T-cell (primary cell): ENCODE data around the gene GEMIN4. TPM values are rescaled to one million over a fixed set of nuclear protein-coding genes. Genes with fewer than 3 reads are reported as not detected.

Experiments used
- ATAC-seq, 4 experiments: fragments of 200-7000 bp in 3 of 4; fragments of 150-1000 bp in 1 of 4; cut with Tn5 transposase; replicated peaks in 1 of 4; 1 replicate in 3 of 4; 2 replicates in 1 of 4; pipeline ENCODE4 v1.10.0; 2021; ENCODE audit warnings: moderate library complexity in 3 of 4, mild to moderate bottlenecking in 2 of 4, moderate number of reproducible peaks in 1 of 4
- CTCF ChIA-PET, 2 donors: fragments of 300-600 bp; sonication (Branson Sonifier 250); formaldehyde crosslinking; loops; one replicate each; lab custom pipeline; 2022; ENCODE audit warnings: antibody characterized with exemption in 2 of 2; lab: Charles Lee
- POLR2A ChIA-PET, 2 donors: fragments of 300-600 bp; sonication (Branson Sonifier 250); formaldehyde crosslinking; loops; one replicate each; lab custom pipeline; 2022; ENCODE audit warnings: antibody characterized with exemption in 2 of 2; lab: Charles Lee
- DNase-seq, 35 experiments: peaks; one replicate each; pipeline versions ENCODE4 v3.0.0 to v3.0.0-alpha.2; 2013 to 2023
- H3K27ac ChIP-seq: one replicate; pipeline ENCODE4 v1.5.1; 2013; ENCODE audit warnings: low read length
- H3K27me3 ChIP-seq, 2 experiments: replicated peaks in 1 of 2; 1 replicate in 1 of 2; 2 replicates in 1 of 2; pipeline versions ENCODE4 v1.6.1 to v1.7.0; 2013; ENCODE audit warnings: low read length in 1 of 2, mixed read lengths in 1 of 2; ENCODE audit not compliant: control insufficient read depth in 2 of 2, insufficient read depth in 2 of 2; ENCODE audit errors: extremely low read depth in 1 of 2
- H3K36me3 ChIP-seq, 2 donors: 1 replicate in 1 of 2; 2 replicates in 1 of 2; pipeline versions ENCODE4 v1.6.1 to v1.7.0; 2013; ENCODE audit warnings: low read length in 1 of 2; ENCODE audit not compliant: control insufficient read depth in 2 of 2, insufficient read depth in 1 of 2; ENCODE audit errors: extremely low read depth in 1 of 2
- H3K4me1 ChIP-seq, 2 experiments: 1 replicate in 1 of 2; 2 replicates in 1 of 2; pipeline versions ENCODE4 v1.6.1 to v1.7.0; 2013; ENCODE audit warnings: low read length in 2 of 2, mixed read lengths in 1 of 2; ENCODE audit not compliant: insufficient read depth in 2 of 2, control insufficient read depth in 1 of 2; ENCODE audit errors: extremely low read depth in 1 of 2
- H3K4me3 ChIP-seq, 2 donors: 1 replicate in 1 of 2; 2 replicates in 1 of 2; pipeline versions ENCODE4 v1.5.1 to v1.7.0; 2013; ENCODE audit warnings: mild to moderate bottlenecking in 2 of 2, low read length in 1 of 2, moderate library complexity in 1 of 2; ENCODE audit not compliant: control insufficient read depth in 1 of 2; ENCODE audit errors: extremely low read depth in 1 of 2
- H3K9me3 ChIP-seq: 2 replicates; pipeline ENCODE4 v1.7.0; 2013
- H3K27ac Mint-ChIP-seq, 2 donors: one replicate each; pipeline ENCODE4 v1.8.0; 2020 to 2021; ENCODE audit warnings: mild to moderate bottlenecking in 2 of 2, mixed read lengths in 2 of 2
- H3K27me3 Mint-ChIP-seq, 2 donors: one replicate each; pipeline ENCODE4 v1.8.0; 2021 to 2022; ENCODE audit warnings: mixed read lengths in 2 of 2
- H3K36me3 Mint-ChIP-seq: one replicate; pipeline ENCODE4 v1.8.0; 2021; ENCODE audit warnings: mixed read lengths
- H3K4me1 Mint-ChIP-seq, 3 donors: one replicate each; pipeline ENCODE4 v1.8.0; 2020 to 2022; ENCODE audit warnings: mixed read lengths in 3 of 3, mild to moderate bottlenecking in 1 of 3
- H3K4me3 Mint-ChIP-seq, 3 donors: one replicate each; pipeline ENCODE4 v1.8.0; 2020 to 2022; ENCODE audit warnings: mild to moderate bottlenecking in 3 of 3, mixed read lengths in 3 of 3, moderate library complexity in 3 of 3
- H3K9me3 Mint-ChIP-seq, 3 donors: one replicate each; pipeline ENCODE4 v1.8.0; 2020 to 2022; ENCODE audit warnings: mixed read lengths in 3 of 3
- WGBS: methylation state at CpG from one replicate; pipeline ENCODE4 v1.1.5; 2013; ENCODE audit warnings: missing lambda C conversion rate; ENCODE audit not compliant: insufficient coverage; 5-methylcytosine and 5-hydroxymethylcytosine counted together
- total RNA-seq, 35 experiments: library from RNA in 6 of 35; stranded (reverse) in 6 of 35; fragments of 120-200 nt in 1 of 35; gene quantifications; one replicate each; pipeline versions ENCODE4 v1.2.1 to v1.2.4 and lab custom pipeline; 2013 to 2026

Gene GEMIN4
- total RNA-seq, 5 donors from 2014 or later (not counting 1 experiment from before 2014, with no cell fraction given): 19.6 to 38.2 (median 36.0) TPM

DNA sequence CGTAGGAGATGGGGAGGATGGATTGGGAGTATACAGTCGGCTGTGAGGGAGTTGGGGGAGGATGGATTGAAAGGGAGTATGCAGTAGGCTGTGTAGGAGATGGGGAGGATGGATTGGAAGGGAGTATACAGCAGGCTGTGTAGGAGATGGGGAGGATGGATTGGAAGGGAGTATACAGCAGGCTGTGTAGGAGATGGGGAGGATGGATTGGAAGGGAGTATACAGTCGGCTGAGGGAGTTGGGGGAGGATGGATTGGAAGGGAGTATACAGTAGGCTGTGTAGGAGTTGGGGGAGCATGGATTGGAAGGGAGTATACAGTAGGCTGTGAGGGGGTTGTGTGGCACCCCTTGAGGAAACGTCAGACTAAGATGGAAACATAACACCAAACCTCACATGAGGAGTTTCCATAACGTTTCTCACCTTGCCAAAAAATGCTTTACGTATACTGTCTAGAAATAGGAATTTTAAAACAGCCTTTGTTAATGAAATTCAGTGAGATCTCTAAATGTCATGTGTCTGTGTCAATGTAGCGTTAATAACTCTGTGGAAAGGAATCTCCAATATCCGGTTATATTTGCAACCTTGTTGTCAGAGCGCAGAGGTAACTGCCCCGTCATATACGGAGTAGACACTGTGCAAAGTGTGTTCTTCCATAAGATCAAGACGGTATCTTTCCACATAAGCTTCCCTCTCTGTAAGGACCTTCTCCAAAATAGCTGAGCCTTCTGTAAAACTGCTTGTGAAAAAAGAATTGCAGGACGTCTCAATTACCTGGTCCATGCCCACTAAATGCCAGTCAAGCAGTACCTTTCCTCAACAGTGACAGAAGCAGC, 31.1 kb downstream of the GEMIN4 start:
- Histone ChIP-seq H3K36me3 (no peaks in the 10 kb centered on the region), H3K4me1 (no peaks in the 10 kb centered on the region), H3K9me3 (no peaks in the 10 kb centered on the region), H3K27me3 (peaks cover 0 to 9% of the 10 kb centered on the region in 2 experiments), H3K27ac (no peak overlapping the region), H3K4me3 (no peak overlapping the region)
- 83% methylated on average over 8 of the region's 13 CpGs for WGBS
- Mint-ChIP-seq H3K4me1 (peaks cover 0 to 3% (median 2%) of the 10 kb centered on the region in 3 donors), H3K27ac (no peak overlapping the region), H3K9me3 (no peaks in the 10 kb centered on the region), H3K27me3 (no peaks in the 10 kb centered on the region), H3K36me3 (peaks cover 4% of the 10 kb centered on the region), H3K4me3 (no peak overlapping the region)
- DNase-seq (no peak), ATAC-seq (no peak)
- ChIA-PET CTCF (no interaction called here), POLR2A (no interaction called here)

DNA sequence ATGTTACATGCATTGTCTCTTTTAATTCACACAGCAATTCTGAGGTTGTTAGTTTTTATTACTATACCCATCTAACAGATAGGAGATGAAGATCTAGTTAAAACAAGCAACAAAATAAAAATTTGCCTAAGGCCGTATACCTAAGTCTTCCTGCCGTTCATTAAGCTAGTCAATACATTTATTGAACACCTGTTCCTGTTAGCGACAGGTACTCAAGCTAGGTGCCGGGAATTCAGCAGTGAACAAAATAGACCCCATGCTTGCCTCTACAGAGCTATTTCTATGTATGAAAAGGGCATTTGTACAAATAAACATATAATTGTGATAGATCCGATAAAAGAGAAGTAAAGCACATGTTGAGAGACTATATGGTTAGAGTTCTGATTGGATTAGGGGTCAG, 34.0 kb downstream of the GEMIN4 start:
- WGBS: no CpG with 5 or more reads among the region's 5 CpGs
- H3K4me1 Mint-ChIP-seq: peaks cover 10 to 17% (median 16%) of the 10 kb centered on the region in 3 donors

DNA sequence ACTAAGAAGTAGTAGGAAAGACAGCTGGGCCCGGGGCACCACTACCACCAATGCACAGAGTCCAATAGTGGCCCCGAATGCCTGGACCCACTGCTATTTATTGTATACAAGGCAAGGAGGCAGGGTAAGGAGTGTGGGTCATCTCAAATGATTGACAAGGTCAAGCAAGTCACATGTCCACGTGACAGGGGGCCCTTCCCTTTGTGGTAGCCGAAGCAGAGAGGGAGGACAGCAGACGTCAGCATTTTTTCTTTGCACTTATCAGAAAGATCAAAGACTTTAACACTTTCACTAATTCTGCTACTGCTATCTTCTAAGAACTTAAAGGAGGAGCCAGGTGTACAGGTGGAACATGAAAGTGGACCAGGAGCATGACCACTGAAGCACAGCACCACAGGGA, 43.9 kb downstream of the GEMIN4 start:
- Histone ChIP-seq H3K36me3 (peaks cover 0 to 32% of the 10 kb centered on the region in 2 donors), H3K27me3 (no peaks in the 10 kb centered on the region), H3K27ac (no peak overlapping the region), H3K4me3 (no peak overlapping the region), H3K9me3 (no peaks in the 10 kb centered on the region), H3K4me1 (peaks cover 0 to under 1% of the 10 kb centered on the region in 2 experiments)
- Mint-ChIP-seq H3K27ac (peak overlapping the region in 1 of 2 donors; percentile 61), H3K9me3 (no peaks in the 10 kb centered on the region), H3K4me1 (peaks cover 26 to 33% (median 30%) of the 10 kb centered on the region in 3 donors), H3K36me3 (peaks cover 22% of the 10 kb centered on the region), H3K27me3 (no peaks in the 10 kb centered on the region), H3K4me3 (no peak overlapping the region)
- DNase-seq (no peak), ATAC-seq (no peak)
- WGBS: 58% methylated on average over 2 of the region's 5 CpGs
- CTCF ChIA-PET: no interaction called here
- POLR2A ChIA-PET: no interaction called here

More for the DNA sequence above, 34.0 kb downstream of the GEMIN4 start:
- no peaks in the 10 kb centered on the region for H3K36me3 ChIP-seq
- H3K4me3 Mint-ChIP-seq: no peak overlapping the region
- H3K27me3 ChIP-seq: peaks cover 0 to 3% of the 10 kb centered on the region in 2 experiments
- peaks cover 4% of the 10 kb centered on the region for H3K36me3 Mint-ChIP-seq
- no peak overlapping the region for H3K27ac ChIP-seq
- ChIA-PET CTCF (no interaction called here), POLR2A (interaction anchor here in 1 of 2 donors (0.8 kb wide), 1 partner anchor 17 kb away, joined by 7 read pairs; no protein-coding TSS in a partner anchor)
- DNase-seq: no peak
- H3K9me3 ChIP-seq: no peaks in the 10 kb centered on the region
- H3K27me3 Mint-ChIP-seq: no peaks in the 10 kb centered on the region
- no peak overlapping the region for H3K27ac Mint-ChIP-seq
- no peak for ATAC-seq
- H3K4me1 ChIP-seq: peaks cover 0 to 18% of the 10 kb centered on the region in 2 experiments
- H3K4me3 ChIP-seq: no peak overlapping the region
- H3K9me3 Mint-ChIP-seq: no peaks in the 10 kb centered on the region

- Mint-ChIP-seq H3K27me3 (no peaks in the 10 kb centered on the region), H3K27ac (no peak overlapping the region), H3K36me3 (peaks cover 22% of the 10 kb centered on the region), H3K4me1 (peaks cover 14 to 23% (median 20%) of the 10 kb centered on the region in 3 donors), H3K9me3 (no peaks in the 10 kb centered on the region), H3K4me3 (no peak overlapping the region)
- ATAC-seq (no peak), DNase-seq (no peak)
- ChIA-PET CTCF (no interaction called here), POLR2A (no interaction called here)
- H3K36me3 ChIP-seq: peaks cover 0 to 35% of the 10 kb centered on the region in 2 donors
- no peaks in the 10 kb centered on the region for H3K9me3 ChIP-seq
- no peaks in the 10 kb centered on the region for H3K4me1 ChIP-seq
- H3K27me3 ChIP-seq: no peaks in the 10 kb centered on the region
- H3K27ac ChIP-seq: no peak overlapping the region
- 100% methylated on average over 1 of the region's 6 CpGs for WGBS
- no peak overlapping the region for H3K4me3 ChIP-seq
Measured at GRCh38 chr17:705863-706262, 46.2 kb downstream of the GEMIN4 start.

DNA sequence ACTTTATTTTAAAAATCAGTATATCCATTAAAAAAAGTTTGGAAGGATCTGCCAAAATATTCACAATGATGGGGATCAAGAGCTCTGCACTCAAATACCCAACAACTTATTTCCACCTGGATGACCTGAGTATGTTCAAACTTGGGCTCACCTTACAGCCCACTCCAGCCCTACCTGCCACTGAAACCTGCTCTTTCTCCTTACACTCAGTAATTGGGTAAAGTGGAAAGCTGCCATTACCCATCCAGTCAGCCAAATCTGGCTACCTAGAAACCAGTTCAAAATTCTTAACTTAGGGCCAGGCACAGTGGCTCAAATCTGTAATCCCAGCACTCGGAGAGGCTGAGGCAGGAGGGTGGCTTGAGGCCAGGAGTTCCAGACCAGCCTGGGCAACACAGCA, 47.1 kb downstream of the GEMIN4 start:
- ATAC-seq: no peak
- no peak overlapping the region for H3K27ac Mint-ChIP-seq
- POLR2A ChIA-PET: no interaction called here
- Histone ChIP-seq H3K9me3 (no peaks in the 10 kb centered on the region), H3K4me1 (no peaks in the 10 kb centered on the region), H3K27ac (no peak overlapping the region), H3K4me3 (no peak overlapping the region), H3K36me3 (peaks cover 0 to 30% of the 10 kb centered on the region in 2 donors), H3K27me3 (no peaks in the 10 kb centered on the region)
- H3K9me3 Mint-ChIP-seq: no peaks in the 10 kb centered on the region
- H3K36me3 Mint-ChIP-seq: peaks cover 22% of the 10 kb centered on the region
- H3K27me3 Mint-ChIP-seq: no peaks in the 10 kb centered on the region
- CTCF ChIA-PET: interaction anchor here (0.6 to 0.9 kb wide), 4 partner anchors 8 to 561 kb away, joined by 3 to 4 read pairs (median 4); no protein-coding TSS in a partner anchor
- peaks cover 12 to 23% (median 20%) of the 10 kb centered on the region in 3 donors for H3K4me1 Mint-ChIP-seq
- H3K4me3 Mint-ChIP-seq: no peak overlapping the region
- 100% methylated on average over 1 of the region's 1 CpG for WGBS
- no peak for DNase-seq

DNA sequence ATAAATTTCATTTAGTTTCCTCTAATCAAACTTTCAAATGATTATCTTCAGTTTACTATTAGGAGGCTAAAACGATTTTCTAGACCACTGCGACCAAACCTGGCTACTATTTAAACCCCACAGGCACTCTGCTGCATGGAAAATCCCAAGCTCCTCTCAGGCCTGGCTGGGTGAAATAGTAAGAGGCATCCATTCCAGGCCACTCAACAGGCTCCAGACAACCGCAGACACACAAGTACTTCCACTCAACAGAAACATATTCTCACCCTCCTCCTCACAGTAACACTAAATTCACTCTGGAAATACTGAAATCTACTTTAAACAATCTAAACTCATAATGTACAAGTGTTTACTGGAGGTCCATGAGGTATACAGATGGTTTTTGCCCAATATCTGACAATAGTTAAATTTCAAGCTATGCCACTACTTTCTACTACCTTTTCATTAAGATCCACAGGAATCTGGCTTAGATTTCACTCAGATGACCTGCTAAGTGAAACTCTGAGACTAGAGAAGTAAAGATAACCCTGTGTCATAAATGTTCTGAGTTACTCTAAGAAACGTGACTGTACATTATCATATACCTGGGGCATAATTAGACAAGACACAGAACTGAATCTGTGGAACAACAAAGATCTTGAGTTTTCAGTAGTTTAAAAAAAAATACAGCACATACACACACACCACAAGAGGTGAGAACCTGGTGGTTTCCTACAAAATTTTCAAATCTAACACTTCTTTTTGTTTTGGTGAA, 47.8 kb downstream of the GEMIN4 start:
- H3K4me3 Mint-ChIP-seq: no peak overlapping the region
- DNase-seq (no peak), ATAC-seq (no peak)
- peaks cover 8 to 21% (median 16%) of the 10 kb centered on the region in 3 donors for H3K4me1 Mint-ChIP-seq
- Histone ChIP-seq H3K27ac (no peak overlapping the region), H3K4me3 (no peak overlapping the region), H3K4me1 (no peaks in the 10 kb centered on the region), H3K36me3 (peaks cover 0 to 23% of the 10 kb centered on the region in 2 donors), H3K27me3 (no peaks in the 10 kb centered on the region), H3K9me3 (no peaks in the 10 kb centered on the region)
- ChIA-PET CTCF (interaction anchor here in 1 of 2 donors (0.9 kb wide), 2 partner anchors 292 to 560 kb away, joined by 3 to 4 read pairs; no protein-coding TSS in a partner anchor), POLR2A (interaction anchor here in 1 of 2 donors (0.6 kb wide), 1 partner anchor 10 kb away, joined by 3 read pairs; the partner anchor contains the start of gene VPS53)
- no peaks in the 10 kb centered on the region for H3K9me3 Mint-ChIP-seq
- H3K36me3 Mint-ChIP-seq: peaks cover 17% of the 10 kb centered on the region
- no peak overlapping the region for H3K27ac Mint-ChIP-seq
- no peaks in the 10 kb centered on the region for H3K27me3 Mint-ChIP-seq
- no CpG with 5 or more reads among the region's 4 CpGs for WGBS
